ENCODE measurements around the gene CRHR2.

CRHR2 gene

GRCh38 chr7:30674876-30675275 lies 7.4 kb downstream of the CRHR2 start:
- no peak for DNase-seq

- DNase-seq = no peak
Observed at GRCh38 chr7:30674420-30674819, 7.8 kb downstream of the CRHR2 start.

DNA sequence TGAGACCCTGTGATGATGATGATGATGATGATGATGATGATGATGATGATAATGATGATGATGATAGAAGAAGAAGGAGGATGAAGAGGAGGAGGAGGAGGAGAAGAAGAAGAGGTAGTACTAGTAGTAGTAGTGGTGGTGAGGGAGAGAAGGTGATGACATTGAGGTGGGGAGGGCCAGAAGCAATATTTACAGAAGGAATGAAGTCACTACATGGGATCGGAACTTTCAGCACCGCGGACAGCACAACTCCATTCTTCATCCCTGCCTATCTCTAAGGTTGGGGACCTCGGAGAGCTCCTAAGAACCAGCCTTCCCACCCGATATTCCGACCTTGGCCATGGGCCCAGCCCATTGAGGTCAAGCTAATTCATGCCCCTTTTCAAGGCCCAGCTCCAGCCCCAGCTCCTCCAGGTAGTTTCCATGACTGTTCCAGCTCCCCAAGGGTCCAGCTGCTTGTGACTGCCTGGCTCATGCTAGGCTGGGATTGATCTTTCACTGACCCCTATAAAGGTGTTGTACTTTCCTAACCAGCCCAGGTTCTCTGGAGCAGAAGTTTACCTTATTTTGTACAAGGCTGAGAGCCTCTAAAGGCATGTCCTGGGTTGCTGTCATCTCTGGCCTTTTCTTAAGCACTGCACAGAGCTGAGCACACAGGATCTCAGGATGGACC lies 10.3 kb downstream of the CRHR2 start:
- peak; percentile 86 to 92 for DNase-seq

- no peak for DNase-seq
Observed at GRCh38 chr7:30668102-30668501, 14.2 kb downstream of the CRHR2 start.

- DNase-seq = no peak
Observed at GRCh38 chr7:30667172-30667571, 15.1 kb downstream of the CRHR2 start.

- DNase-seq = no peak
Observed at GRCh38 chr7:30665449-30665848, 16.8 kb downstream of the CRHR2 start.

DNA sequence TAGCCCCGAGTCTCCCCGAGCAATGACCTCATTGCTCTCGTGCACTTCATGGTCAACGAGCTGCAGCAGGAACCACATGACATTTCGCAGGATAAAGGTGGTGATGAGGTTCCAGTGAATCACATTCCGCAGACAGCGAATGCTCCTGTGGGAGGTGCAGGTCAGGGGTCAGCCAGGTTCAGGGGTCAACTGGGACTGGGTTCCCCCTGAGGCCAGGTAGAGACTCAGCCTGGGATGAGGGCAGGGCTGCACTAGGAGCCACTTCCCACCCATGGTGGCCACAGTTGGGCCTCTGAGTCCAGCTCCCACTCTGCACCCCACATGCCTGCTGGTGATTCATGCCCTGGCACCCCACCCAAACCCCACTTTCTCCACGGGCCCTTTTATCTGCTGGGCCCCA lies 17.2 kb downstream of the CRHR2 start:
- DNase-seq = no peak

DNA sequence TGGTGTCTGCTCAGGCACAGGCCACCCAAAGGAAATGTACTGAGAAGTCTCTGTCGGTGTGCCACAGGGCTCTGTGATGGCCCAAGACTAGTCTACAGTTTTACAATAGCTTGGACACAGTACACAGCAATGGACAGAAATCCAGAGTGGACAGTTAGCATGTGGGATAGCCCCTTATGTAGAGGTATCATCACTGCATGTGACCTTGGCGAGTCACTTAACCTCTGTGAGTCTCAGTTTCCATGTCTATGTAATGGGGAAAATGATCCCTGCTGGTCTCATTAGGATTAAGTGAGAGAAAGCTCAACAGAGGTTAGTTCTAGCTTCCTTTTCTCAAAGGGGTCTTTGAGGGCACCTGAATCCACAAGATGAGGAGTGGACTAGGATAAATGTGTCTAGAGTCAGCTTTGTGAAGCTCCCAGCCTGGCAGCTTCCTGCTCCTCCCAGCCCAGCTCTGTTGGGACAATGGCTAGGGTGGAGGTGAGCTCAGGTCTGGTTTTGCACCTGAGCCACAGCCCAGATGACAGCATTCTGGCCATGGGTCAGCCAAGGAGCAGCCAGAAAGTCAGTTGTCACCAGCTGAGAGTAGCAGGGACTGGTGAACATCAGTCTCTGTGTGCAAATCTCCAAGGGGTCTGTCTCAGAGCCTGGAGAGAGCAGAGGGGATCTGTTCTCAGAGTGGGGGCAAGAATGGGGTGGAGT lies 17.9 kb downstream of the CRHR2 start:
- DNase-seq = no peak

DNA sequence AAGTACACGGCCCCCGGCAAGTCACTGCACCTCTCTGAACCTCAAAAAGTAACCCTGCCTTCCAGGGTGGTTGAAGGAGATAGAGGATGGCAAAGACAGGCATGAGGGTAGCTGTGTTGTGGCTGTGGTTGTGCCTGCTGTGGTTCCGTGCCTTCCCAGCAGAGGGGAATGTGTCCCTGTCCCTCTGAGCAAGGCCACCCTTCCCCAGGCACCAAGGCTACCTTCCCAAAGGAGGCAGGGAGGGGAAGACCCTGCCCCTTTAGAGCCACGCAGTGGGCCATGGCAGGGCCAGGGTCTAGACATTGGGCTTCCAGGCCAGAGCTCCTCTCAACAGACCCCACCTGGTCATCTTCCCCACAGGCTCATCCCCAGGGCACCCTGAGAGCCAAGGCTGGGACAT lies 18.8 kb downstream of the CRHR2 start:
- DNase-seq = no peak

DNA sequence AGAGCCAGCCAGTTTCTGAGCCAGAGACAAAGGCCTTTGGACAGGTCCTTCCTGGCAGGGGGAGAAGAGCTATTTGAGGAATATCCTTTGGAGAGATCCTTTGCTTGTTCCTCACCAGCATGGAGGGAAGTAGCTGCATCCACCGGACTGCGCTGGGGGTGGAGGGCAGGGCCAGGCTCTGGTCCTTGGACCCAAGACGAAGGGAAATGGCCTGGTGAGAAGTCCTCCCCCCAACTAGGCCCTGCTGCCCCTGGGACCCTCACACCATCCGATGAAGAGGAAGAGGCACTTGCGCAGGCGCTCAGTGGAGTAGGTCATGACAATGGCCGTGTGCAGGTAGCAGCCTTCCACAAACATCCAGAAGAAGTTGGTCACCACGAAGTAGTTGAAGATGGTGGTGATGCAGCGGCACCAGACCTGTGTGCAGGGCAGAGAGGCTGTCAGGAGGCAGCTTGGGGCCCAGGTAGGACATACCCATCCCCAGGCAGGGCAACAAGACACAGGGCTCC lies 19.8 kb downstream of the CRHR2 start:
- DNase-seq = no peak

GRCh38 chr7:30661926-30662325 lies 20.3 kb downstream of the CRHR2 start:
- no peak for DNase-seq

GRCh38 chr7:30660331-30661255 lies 21.7 kb downstream of the CRHR2 start:
- no peak for DNase-seq

- no peak for DNase-seq
Observed at GRCh38 chr7:30659312-30659711, 22.9 kb downstream of the CRHR2 start.

GRCh38 chr7:30658479-30659074 lies 23.7 kb downstream of the CRHR2 start:
- peak; percentile 76 to 81 for DNase-seq

DNA sequence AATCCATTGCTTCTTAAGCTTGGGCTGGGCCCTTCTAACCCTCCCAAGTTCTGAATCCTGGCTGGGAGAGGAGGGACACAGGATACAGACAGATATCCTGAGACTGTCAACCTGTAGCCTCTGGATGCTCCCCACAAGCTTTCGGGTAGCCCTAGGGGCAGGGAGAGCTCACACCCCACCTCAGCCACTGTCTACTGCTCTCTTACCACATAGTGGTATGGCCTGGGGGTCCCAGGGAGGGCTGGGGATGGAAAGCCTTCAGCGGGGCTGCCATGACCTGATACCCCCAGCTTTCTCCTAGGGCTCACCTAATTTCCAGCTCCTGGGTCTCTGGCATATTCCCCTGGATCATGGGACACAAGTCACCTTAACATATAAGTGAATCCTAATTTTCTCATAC lies 25.1 kb downstream of the CRHR2 start:
- DNase-seq = no peak

- DNase-seq = no peak
Observed at GRCh38 chr7:30656006-30656957, 26.0 kb downstream of the CRHR2 start.

DNA sequence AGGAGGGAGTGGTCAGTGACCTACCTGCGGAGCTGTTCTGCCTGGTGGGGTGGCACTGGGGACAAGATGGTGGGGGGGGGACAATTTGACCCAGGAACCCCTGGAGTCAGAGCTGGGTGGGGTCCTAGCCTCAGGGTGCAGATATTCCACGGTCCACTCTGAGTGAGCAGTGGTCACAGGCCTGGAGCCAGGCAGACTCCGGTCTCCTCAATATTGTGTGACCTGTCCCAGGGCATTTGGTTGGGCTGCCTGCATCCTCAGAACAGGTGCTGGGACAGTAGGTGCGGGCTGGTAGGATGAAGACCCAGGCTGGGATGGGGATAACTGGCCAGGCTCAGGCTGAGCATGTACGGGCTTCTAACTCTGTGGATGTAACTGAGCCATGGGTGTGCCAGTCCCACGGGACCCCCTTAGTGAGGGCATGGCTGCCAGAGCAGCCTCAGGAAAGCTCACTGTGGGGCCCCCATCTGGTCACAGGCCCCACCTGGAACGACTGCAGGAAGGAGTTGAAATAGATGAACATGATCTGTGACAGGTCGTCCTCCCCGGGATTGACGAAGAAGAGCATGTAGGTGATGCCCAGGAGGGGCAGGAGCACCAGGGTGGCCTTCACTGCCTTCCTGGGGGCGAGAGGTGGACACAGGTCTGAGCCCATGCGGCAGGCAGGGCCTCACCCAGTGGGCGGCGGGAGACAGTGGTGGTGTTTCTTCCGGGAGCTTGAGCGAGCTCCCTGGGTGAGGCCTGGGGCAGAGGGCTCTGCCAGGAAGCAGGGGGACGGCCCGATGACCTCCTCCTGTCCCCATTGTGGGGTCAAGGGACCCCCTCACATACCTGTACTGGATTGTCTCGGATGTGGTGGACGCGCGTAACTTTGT lies 26.9 kb downstream of the CRHR2 start:
- no peak for DNase-seq

GRCh38 chr7:30654296-30655090 lies 27.8 kb downstream of the CRHR2 start:
- no peak for DNase-seq

GRCh38 chr7:30652698-30653641 lies 29.3 kb downstream of the CRHR2 start:
- no peak for DNase-seq
